HG02798 (cell line): ENCODE measurements around the gene LCK.

Experiments
- ATAC-seq: cut with Tn5 transposase; IDR thresholded peaks from one replicate; pipeline ENCODE4 v1.9.1; 2021; ENCODE audit warnings: mild to moderate bottlenecking; ENCODE audit not compliant: unreplicated experiment, poor library complexity

Gene LCK

GRCh38 chr1:32311709-32312393, 60.8 kb downstream of the LCK start:
- ATAC-seq, result no peak

- no peak for ATAC-seq
These were observed 65.8 kb downstream of the LCK start for GRCh38 chr1:32316903-32317277.

- ATAC-seq, result no peak
These were observed 67.2 kb downstream of the LCK start for GRCh38 chr1:32318127-32318869.

- ATAC-seq, result no peak
These were observed 70.7 kb downstream of the LCK start for GRCh38 chr1:32321712-32322291.

GRCh38 chr1:32327204-32327603, 76.1 kb downstream of the LCK start:
- no peak for ATAC-seq

- ATAC-seq, result no peak
These were observed 78.9 kb downstream of the LCK start for GRCh38 chr1:32329931-32330466.

- no peak for ATAC-seq
These were observed 79.6 kb downstream of the LCK start for GRCh38 chr1:32330558-32331151.

GRCh38 chr1:32331549-32331948, 80.5 kb downstream of the LCK start:
- no peak for ATAC-seq

GRCh38 chr1:32332290-32333079, 81.4 kb downstream of the LCK start:
- no peak for ATAC-seq

GRCh38 chr1:32333251-32333963, 82.3 kb downstream of the LCK start:
- no peak for ATAC-seq

GRCh38 chr1:32334274-32334861, 83.3 kb downstream of the LCK start:
- no peak for ATAC-seq

GRCh38 chr1:32334864-32335534, 83.9 kb downstream of the LCK start:
- peak; percentile 19 for ATAC-seq

- peak; percentile 16 for ATAC-seq
These were observed 84.4 kb downstream of the LCK start for GRCh38 chr1:32335535-32335789.
